AG08395 (cell line): ENCODE results near the gene TCEA2.

Experiments
- DNase-seq: peaks from one replicate; pipeline ENCODE4 v3.0.0; 2012; ENCODE audit warnings: mixed read lengths, low spot score

TCEA2 gene

DNA sequence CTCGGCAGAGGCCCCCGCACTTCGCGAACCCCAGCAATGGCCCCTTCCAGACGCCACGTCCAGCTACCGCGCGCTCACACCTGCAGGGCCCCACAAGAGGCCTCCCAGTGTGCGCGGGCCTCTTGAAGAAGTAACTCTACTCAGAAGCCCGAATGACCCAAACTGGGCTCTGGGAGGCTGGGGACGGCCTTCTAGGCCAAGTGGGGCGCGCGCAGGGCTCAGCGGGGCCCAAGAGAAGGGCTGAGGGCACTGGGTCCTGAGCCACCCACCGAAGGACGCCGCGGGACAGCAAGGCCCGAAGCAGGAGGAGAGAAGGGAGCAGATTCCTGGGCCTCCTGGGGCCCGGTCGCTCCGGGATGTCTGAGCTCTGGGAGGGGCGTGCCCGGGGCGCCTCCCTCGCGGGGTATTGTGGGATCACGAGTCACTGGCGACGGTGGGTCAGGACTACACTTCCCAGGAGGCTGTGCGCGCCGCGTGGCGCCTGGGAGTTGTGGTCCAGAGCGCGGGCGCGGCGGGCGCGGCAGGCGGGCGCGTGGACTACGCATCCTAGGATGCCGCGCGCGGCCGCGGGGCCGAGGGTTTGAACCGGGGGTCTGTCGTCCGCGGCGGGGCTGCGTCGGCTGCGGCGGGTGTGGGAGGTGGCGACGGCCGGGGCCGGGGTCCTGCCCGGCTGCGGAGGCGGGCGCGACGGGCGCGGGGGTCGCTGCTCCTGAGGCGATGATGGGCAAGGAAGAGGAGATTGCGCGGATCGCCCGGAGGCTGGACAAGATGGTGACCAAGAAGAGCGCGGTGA is at the start of gene TCEA2:
Gene TCEA2, plus strand, starts transcription at position 603 of the 793 bp plus-strand sequence. Its CDS starts 115 bp downstream, at position 718.
- peak; percentile 98 for DNase-seq

DNA sequence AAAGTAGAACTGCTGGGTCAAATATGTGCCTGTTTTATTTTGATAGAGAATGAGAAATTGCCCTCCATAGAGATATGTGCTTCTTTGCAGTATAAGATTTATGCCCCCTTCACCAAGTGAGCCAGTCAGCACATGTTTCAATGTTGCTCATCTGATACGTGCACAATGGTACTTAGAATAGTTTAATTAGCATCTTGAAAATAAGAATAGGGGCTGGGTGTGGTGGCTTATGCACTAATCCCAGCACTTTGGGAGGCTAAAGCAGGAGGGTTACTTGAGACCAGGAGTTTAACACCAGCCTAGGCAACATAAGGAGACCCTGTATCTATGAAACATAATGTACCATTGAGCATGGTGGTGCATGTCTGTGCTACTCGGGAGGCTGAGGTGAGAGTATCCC is 47.4 kb upstream of the TCEA2 start:
- no peak for DNase-seq

DNA sequence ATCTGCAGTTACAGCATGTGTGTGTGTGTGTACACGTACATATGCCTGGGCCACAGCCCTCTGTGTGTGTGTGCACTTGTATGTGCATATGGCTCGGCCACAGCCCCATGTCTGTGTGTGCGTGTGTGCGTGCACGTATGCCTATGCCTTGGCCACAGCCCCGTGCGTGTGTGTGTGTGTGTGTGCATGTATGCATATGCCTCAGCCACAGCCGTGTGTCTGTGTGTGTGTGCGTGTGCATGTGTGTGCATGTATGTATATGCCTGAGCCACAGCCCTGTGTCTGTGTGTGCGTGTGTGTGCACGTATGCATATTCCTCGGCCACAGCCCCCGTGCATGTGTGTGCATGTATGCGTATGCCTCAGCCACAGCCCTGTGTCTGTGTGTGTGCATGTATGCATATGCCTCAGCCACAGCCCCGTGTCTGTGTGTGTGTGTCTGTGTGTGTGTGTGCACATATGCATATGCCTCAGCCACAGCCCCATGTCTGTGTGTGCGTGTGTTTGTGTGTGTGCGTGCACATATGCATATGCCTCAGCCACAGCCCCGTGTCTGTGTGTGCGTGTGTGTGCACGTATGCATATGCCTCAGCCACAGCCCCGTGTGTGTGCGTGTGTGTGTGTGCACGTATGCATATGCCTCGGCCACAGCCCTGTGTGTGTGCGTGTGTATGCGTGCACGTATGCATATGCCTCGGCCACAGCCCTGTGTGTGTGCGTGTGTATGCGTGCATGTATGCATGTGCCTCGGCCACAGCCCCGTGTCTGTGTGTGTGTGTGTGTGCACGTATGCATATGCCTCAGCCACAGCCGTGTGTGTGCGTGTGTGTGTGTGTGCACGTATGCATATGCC is 41.6 kb upstream of the TCEA2 start:
- no peak for DNase-seq

DNA sequence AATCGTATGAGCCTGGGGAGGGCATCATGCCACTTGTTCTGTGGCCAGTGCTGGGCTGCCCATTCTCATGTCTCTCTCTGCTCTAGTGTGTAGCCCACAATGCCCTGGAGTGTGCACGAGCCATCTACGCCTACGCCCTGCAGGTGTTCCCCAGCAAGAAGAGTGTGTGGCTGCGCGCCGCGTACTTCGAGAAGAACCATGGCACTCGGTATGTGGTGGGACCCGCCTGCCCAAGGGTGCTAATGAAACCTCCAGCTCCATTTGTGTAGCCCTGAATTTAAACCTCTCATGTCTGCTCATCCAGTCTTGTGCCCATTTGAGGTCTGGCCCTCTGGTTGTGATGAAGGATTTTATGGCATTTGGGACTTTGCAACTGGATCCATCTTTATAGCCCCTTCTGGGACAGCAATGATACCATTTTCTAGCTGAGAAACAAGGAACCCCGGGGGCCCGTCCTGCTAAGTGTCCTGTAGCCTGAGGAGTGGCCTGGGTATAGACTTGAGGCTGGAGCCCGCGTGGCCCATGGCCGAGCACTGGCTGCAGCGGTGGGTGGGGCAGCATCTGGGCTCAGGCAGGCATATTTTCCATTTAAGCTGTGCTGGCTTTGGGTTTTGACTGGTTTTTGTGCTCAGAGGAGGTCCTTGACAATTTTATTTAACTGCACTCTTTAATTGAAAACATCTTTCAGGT is 40.2 kb upstream of the TCEA2 start:
- DNase-seq: no peak

DNA sequence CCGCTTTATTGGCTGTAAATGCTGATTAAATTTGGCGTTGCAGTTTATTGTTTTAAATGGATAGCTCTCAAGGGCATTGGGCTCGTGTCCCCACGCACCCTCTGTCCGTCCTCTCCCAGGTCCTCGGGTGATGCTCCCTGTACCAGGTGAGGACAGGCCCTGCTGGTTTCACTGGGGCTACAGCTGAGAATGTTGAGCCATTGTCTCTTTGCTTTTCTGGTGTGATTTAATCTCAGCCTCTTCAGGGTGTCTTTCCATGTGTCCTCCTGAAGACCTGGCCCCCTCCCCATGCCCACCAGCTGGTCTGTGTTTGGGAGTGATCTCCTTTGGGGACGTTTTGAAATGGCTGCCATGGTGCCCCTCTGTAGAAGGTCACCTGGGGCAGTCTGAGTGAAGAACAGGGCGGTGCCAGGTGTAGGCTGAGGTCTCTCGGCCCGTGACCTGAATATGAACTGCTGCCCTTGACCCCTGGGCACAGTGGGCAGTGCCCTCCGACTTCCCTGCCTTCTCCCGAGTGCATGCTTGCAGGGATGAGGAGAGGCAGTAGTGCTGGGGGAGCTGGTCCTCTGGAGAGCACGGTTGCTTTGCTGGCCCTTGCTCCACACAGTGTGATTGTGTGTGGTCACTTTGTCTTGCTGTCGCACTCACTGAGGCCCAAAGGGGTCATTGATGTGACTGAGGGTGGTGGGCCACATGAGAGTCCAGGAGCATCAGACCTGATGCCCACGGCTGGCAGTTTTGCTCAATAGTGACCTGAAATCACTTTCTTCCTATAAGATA is 39.4 kb upstream of the TCEA2 start:
- DNase-seq: no peak

DNA sequence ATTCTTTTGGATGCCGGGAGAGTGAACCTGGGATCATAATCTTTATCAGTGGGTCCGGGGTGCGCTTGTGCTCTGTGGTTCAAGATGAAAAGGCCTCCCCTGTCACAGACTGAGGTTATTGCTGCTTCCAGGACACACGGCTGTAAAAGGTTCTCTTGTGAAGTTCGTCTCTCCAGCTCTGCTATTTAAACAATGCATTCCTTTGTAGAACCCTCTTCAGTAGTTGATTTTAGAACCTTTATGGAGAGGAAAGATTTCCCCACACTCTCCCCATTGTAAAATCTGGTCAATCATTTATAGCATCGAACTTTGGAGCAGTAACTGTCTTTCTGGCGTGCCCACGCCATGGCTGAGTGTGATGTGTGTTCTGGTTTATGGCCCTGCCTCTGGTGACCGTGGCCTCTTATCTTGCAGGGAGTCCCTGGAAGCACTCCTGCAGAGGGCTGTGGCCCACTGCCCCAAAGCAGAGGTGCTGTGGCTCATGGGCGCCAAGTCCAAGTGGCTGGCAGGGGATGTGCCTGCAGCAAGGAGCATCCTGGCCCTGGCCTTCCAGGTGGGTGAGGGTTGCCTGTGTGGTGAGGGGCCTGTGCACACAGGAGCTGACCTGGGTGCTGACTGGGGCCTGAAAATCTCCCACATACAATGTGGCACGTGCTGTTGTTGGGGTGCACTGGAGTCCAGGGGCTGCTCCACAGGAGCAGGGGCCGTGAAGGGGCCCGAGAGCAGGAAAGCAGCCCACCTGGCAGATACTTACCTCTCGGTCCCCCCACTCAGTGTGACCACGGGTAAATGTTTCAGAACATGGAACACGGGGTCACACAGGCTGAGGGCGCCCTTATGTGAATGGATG is 38.6 kb upstream of the TCEA2 start:
- DNase-seq: no peak

DNA sequence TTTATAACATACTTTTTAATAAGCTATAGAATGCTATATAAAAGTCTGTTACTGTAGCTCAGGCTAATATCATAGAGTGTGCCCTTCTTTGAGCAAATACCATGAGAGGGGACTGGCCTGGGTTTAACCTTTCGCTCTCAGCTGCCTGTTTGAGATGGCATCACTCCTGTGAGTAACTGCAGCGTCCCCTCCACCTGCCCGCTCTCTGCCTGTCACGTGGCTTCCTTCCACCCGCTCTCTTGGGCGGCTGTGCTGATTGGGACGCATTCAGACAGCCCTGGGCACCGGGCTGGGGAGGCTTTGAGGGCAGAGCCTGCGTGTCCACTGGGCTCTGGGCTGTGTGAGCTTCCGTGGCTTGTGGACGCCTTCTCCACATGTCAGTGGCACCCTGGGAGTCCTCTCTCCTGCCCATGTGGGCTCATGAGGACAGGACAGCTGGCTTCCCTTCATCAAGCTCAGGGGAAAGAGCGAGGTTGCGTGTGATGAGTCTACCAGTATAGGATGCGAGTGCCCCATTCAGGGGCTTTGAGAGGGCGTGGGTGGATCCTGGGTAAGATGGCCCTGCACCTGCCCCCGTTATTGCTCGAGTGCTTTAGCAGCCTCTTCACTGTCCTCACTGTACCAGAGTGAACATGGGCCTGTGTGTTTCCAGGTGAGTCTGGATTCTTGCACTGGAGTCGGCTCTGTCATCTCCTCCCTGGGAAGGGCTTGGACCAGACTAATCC is 37.7 kb upstream of the TCEA2 start:
- no peak for DNase-seq

DNA sequence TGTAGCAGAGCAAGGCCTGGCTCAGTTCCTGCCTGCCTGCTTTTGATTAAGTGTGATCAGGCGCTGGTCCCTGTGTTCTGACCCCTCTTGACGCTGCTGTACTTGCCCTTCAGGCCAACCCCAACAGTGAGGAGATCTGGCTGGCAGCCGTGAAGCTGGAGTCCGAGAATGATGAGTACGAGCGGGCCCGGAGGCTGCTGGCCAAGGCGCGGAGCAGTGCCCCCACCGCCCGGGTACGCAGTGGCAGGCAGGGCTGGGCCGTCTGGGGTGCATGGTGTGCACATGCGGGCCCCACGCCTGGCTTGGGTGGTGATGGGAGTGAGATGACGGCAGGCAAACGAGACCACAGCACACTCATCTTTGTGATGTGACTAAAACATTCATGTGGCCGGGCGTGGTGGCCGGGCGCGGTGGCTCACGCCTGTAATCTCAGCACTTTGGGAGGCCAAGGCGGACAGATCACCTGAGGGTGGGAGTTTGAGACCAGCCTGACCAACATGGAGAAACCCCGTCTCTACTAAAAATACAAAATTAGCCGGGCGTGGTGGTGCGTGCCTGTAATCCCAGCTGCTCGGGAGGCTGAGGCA is 37.1 kb upstream of the TCEA2 start:
- DNase-seq: no peak

DNA sequence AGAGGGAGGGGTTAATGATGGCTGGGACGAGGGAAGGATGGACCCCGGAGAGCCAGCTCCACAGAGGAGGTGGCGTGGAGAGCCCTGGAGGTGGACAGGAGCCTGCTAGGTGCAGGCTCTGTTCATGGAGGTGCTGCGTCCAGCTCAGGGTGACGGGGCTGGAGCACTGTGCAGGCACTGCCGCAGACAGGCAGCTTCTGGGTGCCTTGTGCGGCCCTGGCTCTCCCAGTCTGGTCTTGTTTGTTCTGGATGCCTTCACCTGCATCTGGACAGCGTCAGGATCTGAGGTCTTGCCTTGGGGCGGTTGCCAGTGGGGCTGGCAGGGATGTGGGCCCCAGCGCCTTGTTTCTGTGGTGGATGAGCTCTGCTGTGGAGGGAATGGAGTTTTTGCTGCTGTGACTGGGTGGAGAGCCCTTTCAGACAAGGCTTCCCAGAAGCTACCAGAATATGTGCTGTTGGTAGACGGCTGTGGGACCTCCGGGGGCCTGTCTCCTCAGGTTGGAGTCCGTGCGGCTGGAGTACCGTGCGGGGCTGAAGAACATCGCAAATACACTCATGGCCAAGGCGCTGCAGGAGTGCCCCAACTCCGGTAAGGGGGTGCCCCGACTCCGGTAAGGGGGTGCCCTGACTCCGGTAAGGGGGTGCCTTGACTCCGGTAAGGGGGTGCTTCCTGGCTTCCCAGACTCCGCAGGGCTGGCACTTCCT is 34.9 kb upstream of the TCEA2 start:
- no peak for DNase-seq

DNA sequence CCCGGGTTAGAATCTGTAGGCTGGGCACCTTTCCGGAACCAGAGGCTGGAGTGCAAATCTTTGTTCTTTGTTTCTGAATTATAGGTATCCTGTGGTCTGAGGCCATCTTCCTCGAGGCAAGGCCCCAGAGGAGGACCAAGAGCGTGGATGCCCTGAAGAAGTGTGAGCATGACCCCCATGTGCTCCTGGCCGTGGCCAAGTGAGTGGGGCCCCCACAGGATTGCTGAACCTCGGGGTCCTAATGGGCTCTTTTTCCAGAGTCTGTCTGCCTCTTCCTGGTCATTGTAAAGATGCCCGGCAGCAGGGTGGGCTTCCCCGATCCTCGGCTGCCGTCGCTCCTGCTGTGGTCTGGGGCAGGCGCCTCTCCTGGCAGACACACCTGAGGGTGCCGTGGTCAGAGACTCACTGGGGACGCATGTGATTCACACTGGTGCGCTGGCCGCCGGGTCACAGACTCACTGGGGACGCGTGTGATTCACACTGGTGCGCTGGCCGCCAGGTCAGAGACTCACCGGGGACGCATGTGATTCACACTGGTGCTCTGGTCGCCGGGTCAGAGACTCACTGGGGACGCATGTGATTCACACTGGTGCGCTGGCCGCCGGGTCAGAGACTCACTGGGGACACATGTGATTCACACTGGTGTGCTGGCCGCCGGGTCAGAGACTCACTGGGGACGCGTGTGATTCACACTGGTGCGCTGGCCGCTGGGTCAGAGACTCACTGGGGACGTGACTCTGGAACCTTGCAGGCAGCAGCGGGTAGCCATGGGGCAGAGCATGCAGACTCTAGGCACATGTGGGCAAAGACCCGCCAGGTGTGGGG is 33.5 kb upstream of the TCEA2 start:
- no peak for DNase-seq

DNA sequence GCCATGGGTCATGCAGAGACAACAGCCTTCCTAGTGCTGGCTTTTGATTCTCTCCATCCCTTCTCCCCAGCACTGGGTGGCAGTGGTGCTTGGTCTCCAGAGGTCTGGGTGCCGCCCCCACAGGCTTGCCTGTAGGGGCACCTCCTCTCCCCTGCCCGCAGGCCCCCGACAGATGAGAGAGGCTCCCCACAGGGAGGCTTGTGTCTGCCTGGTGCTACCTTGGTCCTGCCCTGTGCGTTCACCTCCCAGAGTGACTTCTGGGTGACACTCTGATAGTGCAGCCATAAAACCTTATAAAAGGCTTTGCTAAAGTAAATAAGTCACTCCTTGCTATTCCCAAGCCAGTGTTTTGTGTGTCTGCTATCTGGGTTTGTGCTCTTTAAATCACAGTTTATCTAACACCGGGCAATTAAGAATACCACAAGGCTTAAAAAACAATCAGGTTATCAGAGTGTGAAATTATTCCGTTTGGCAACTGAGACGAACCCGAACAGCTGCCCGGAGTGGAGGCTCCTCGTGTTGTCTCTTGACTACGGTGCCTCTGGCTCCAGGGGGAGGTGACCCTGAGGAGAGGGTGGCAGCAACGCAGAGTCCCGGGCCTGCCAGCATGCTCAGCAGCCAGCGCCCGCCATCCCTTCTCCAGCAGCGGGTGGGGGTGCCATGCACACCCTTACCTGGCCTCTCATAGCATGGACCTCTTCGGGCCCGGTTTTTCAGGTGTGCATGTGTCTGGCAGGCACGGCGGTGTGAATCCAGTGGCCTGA is 32.4 kb upstream of the TCEA2 start:
- no peak for DNase-seq

DNA sequence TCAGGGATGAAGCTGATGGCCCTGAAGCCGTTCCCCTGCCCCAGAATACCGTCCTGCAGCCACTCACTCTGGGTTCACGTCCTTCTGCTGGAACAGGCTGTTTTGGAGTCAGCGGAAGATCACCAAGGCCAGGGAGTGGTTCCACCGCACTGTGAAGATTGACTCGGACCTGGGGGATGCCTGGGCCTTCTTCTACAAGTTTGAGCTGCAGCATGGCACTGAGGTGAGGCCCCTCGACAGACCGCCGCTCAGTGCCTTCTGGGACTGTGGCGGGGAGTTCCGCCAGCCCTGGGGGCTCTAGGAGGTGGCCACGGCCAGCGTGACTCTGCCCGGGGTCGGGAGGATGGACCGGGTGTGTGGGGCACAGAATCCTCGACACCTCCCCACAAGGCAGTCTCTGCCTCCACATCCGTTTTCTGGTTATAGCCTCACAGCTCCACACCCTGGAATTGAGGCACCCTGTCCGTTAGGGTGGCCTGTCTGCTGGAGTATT is 31.1 kb upstream of the TCEA2 start:
- DNase-seq: no peak

DNA sequence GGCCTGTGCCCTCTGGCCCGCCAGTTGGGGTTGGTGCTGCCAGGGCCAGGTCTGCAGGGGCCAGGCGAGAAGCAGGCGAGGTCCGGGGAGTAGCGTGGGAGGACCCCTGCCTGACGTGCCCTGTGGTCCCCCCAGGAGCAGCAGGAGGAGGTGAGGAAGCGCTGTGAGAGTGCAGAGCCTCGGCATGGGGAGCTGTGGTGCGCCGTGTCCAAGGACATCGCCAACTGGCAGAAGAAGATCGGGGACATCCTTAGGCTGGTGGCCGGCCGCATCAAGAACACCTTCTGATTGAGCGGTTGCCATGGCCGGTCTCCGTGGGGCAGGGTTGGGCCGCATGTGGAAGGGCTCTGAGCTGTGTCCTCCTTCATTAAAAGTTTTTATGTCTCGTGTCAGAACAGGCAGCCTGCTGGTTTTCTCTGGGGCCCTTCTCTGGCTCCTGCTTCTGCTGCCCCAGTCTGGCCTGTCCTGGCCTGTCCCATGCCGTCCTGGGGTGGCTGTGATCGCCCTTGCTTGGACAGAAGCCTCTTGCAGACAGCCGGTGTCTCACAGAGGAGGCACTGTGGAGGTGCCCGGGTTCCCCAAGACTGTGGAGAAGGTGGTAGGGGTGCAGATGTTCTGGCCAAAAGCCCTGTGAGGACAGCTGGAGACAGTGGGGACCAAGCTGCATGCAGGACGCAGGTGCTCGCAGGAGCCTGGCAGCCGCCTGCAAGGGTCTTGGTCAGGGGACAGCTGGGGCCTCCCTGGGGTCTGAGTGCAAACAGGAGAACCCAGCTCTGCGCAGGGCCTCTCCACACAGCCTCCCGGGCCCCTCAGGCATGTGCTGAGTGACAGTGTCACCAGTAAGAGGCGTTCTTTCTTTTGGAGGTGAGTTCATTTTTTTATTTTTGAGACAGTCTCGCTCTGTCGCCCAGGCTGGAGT is 30.0 kb upstream of the TCEA2 start:
- DNase-seq: no peak

DNA sequence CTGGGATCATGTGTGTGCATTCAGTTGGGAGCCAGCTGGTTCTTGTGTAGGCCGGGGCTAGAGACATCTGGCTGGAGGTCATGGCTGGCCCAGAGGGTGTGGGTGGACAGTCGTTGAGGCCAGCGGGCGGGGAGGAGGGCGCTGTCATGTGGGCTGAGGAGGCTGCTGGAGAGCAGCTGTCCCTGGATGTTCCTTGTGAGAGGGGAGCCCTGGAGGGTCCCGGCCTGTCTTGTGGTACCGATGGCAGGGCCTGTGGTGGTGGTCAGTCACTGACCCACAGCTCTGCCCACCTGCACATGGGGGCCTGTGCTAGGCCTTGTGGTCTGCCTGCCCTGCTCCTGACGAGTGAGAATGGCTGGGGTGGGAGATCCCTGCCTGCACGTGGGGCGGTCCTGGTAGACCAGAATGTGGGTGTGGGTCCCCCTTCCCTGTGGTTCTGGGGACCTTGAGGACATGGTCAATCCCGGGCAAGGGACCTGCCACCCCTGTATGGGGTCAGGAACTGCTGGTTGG is 29.0 kb upstream of the TCEA2 start:
- no peak for DNase-seq

DNA sequence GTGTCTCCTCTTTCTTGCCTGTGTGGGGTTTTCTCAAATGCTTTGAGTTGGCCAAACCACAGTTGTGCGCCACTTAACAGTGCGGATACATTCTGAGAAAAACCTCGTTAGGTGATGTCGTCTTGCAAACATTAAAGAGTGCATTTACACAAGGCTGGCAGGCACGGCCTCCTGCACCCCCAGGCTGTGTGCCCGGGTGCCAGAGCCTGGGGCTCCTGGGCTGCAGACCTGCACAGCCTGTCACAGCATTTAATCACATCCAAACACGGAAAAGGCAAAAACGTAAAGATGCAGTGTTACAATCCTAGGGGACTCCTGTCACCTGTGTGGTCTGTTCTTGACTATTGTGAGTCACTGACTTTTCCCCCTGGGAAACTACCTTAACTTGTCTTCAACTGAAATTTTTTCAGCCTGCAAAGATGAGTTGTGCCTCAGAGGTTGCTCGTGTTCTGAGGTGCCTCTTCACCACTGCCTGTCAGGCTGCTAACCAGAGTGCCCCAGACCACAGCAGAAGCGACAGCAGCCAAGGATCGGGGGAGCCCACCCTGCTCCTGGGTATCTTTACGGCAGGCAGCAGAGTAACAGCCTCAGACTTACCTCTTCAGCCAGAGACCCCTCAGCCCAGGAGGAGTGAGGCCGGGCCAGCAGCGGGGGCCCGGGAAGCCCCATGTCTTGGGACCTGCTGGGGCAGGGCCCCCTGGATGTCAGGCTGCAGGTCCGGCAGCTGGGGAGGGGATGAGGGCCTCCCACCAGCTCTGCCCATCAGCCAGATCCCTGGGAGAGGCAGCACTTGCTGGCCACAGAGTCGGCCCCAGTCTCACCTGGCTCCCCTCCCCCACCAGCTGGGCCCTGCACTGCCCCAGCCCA is 27.7 kb upstream of the TCEA2 start:
- DNase-seq: no peak
